Measurements from ENCODE around the gene ANGPTL3.

DNA sequence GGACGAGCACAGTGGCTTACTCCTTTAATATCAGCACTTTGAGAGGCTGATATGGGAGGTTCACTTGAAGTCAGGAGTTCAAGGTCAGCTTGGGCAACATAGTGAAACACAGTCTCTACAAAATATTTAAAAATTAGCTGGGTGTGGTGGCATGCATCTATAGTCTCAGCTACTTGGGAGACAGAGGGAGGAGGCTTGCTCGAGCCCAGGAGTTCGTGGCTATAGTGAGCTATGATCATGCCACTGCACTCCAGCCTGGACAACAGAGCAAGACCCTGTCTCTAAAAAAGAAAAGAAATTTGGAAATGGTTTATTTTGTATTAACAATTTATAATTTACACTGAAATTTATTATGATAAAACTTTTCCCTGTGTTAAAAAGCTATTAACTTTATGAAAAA is 1.7 kb upstream of the ANGPTL3 start:
- TF ChIP-seq, protein P1, sequence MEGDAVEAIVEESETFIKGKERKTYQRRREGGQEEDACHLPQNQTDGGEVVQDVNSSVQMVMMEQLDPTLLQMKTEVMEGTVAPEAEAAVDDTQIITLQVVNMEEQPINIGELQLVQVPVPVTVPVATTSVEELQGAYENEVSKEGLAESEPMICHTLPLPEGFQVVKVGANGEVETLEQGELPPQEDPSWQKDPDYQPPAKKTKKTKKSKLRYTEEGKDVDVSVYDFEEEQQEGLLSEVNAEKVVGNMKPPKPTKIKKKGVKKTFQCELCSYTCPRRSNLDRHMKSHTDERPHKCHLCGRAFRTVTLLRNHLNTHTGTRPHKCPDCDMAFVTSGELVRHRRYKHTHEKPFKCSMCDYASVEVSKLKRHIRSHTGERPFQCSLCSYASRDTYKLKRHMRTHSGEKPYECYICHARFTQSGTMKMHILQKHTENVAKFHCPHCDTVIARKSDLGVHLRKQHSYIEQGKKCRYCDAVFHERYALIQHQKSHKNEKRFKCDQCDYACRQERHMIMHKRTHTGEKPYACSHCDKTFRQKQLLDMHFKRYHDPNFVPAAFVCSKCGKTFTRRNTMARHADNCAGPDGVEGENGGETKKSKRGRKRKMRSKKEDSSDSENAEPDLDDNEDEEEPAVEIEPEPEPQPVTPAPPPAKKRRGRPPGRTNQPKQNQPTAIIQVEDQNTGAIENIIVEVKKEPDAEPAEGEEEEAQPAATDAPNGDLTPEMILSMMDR (conservative IDR thresholded peaks at IDR 0.05; ENCODE audit: low read length): no peak
- no peak for TF ChIP-seq EZH2phosphoT487 (IDR thresholded peaks at IDR 0.05; ENCODE audit: borderline replicate concordance, low read depth, low read length)

Data from OCI-LY7 (cell line).